ENCODE results near the gene SPIRE2.

The SPIRE2 gene

DNA sequence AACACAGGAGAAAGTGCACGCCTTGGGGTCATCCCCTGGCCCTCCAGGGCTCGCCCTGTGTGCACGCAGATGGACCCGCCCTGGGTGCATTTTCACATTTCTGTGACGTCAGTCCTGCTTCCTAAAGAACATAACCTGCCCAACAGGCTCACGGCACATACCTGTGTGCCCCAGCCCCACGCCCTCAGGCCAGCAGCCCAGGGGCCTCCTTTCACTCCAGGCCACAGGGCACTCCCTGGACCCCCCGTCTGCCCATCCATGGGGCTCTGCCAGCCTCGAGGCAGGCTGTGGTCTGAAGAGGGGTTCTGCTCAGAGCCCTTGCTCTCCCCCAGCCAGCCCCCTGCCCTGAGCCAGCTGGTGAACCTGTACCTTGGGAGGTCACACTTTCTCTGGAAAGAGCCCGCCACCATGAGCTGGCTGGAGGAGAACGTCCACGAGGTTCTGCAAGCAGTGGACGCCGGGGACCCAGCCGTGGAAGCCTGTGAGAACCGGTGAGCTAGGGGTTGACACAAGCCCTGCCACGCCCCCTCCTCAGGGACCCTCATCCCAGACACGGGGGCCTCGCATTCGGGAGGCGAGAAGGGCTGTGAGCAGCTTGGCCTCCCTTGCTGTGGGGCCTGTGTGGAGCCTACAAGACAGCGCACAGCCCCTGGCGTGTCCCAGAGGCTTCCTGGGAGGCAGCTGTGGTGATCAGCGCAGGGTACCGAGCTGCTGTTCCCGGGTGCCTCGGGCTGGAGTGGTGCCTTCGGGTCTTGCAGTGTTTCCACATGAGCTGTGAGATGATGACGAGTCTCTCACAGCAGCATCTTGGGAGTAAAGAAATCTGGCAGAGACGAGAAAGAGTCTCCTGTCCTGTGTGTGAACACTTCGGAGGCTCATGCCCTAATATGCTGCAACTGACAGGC is 76.6 kb downstream of the SPIRE2 start:
- no CpG with 5 or more reads among the region's 31 CpGs for WGBS (ENCODE audit: extremely low coverage, insufficient coverage, insufficient read length)

GRCh38 chr16:89905511-89906139 is 77.3 kb downstream of the SPIRE2 start:
- Histone ChIP-seq H4K8ac (ENCODE audit: low read depth, low read length) (peak overlapping the region; percentile 8), H3K36me3 (ENCODE audit: control insufficient read depth in 1 of 2, insufficient read depth in 2 of 2, low read length in 2 of 2) (peaks cover 75 to 79% of the 10 kb centered on the region in 2 experiments), H3K4me3 (ENCODE audit: low read depth, low read length) (no peak overlapping the region), H2BK120ac (ENCODE audit: insufficient read depth, low read length, poor library complexity) (no peak overlapping the region), H3K14ac (ENCODE audit: low read length) (peak overlapping the region; percentile 21), H3K27ac (ENCODE audit: low read depth, low read length) (peak overlapping the region; percentile 66), H3K23ac (ENCODE audit: low read length) (no peak overlapping the region), H4K91ac (ENCODE audit: low read depth, low read length) (peak overlapping the region; percentile 61), H3K9me3 (ENCODE audit: insufficient read depth, low read depth, low read length) (peaks cover 13% of the 10 kb centered on the region), H2BK5ac (ENCODE audit: low read depth, low read length, poor library complexity) (peak overlapping the region; percentile 59), H2AK5ac (ENCODE audit: low read length) (no peak overlapping the region), H4K12ac (ENCODE audit: low read depth, low read length) (no peak overlapping the region), H2BK12ac (ENCODE audit: low read length) (no peak overlapping the region), H2AFZ (ENCODE audit: insufficient read depth, low read length, poor library complexity) (no peak overlapping the region), H3K4me1 (ENCODE audit: control insufficient read depth in 1 of 2, insufficient read depth in 2 of 2, low read length in 2 of 2) (peaks cover 7% of the 10 kb centered on the region in 2 experiments), H3K9ac (ENCODE audit: low read length) (no peak overlapping the region), H3K27me3 (ENCODE audit: insufficient read depth, low read length) (no peaks in the 10 kb centered on the region), H3K79me2 (ENCODE audit: control insufficient read depth, insufficient read depth, low read length, poor library complexity) (no peaks in the 10 kb centered on the region), H3K4ac (ENCODE audit: low read depth, low read length) (no peak overlapping the region), H3K18ac (ENCODE audit: low read length) (no peak overlapping the region), H3K79me1 (ENCODE audit: low read length) (peaks cover 12% of the 10 kb centered on the region), H3K4me2 (ENCODE audit: low read length) (no peak overlapping the region)
- no CpG with 5 or more reads among the region's 23 CpGs for WGBS (ENCODE audit: extremely low coverage, insufficient coverage, insufficient read length)
- peak; percentile 32 to 48 for DNase-seq

More for the DNA sequence above, 76.6 kb downstream of the SPIRE2 start:
- Histone ChIP-seq H3K14ac (ENCODE audit: low read length) (peak overlapping the region; percentile 13), H3K23ac (ENCODE audit: low read length) (no peak overlapping the region), H3K4ac (ENCODE audit: low read depth, low read length) (no peak overlapping the region), H3K18ac (ENCODE audit: low read length) (peak overlapping the region; percentile 4), H3K27me3 (ENCODE audit: insufficient read depth, low read length) (no peaks in the 10 kb centered on the region), H2AK5ac (ENCODE audit: low read length) (no peak overlapping the region), H3K27ac (ENCODE audit: low read depth, low read length) (peak overlapping the region; percentile 66), H3K79me1 (ENCODE audit: low read length) (peaks cover 12% of the 10 kb centered on the region), H3K4me2 (ENCODE audit: low read length) (no peak overlapping the region), H3K9me3 (ENCODE audit: insufficient read depth, low read depth, low read length) (peaks cover 12% of the 10 kb centered on the region), H3K36me3 (ENCODE audit: control insufficient read depth in 1 of 2, insufficient read depth in 2 of 2, low read length in 2 of 2) (peaks cover 76 to 78% of the 10 kb centered on the region in 2 experiments), H3K79me2 (ENCODE audit: control insufficient read depth, insufficient read depth, low read length, poor library complexity) (no peaks in the 10 kb centered on the region), H4K8ac (ENCODE audit: low read depth, low read length) (peak overlapping the region; percentile 18), H2BK12ac (ENCODE audit: low read length) (no peak overlapping the region), H2AFZ (ENCODE audit: insufficient read depth, low read length, poor library complexity) (no peak overlapping the region), H3K4me3 (ENCODE audit: low read depth, low read length) (no peak overlapping the region), H4K91ac (ENCODE audit: low read depth, low read length) (peak overlapping the region; percentile 79), H3K4me1 (ENCODE audit: control insufficient read depth in 1 of 2, insufficient read depth in 2 of 2, low read length in 2 of 2) (peaks cover 7% of the 10 kb centered on the region in 2 experiments), H4K12ac (ENCODE audit: low read depth, low read length) (no peak overlapping the region), H2BK5ac (ENCODE audit: low read depth, low read length, poor library complexity) (peak overlapping the region; percentile 18), H2BK120ac (ENCODE audit: insufficient read depth, low read length, poor library complexity) (peak overlapping the region; percentile 19), H3K9ac (ENCODE audit: low read length) (no peak overlapping the region)
- peak; percentile 96 to 97 for DNase-seq

- Histone ChIP-seq H4K91ac (ENCODE audit: low read depth, low read length) (peak overlapping the region; percentile 5), H3K79me2 (ENCODE audit: control insufficient read depth, insufficient read depth, low read length, poor library complexity) (no peaks in the 10 kb centered on the region), H3K23ac (ENCODE audit: low read length) (no peak overlapping the region), H3K27me3 (ENCODE audit: insufficient read depth, low read length) (no peaks in the 10 kb centered on the region), H3K36me3 (ENCODE audit: control insufficient read depth in 1 of 2, insufficient read depth in 2 of 2, low read length in 2 of 2) (peaks cover 76 to 81% of the 10 kb centered on the region in 2 experiments), H3K79me1 (ENCODE audit: low read length) (peaks cover 12% of the 10 kb centered on the region), H2BK12ac (ENCODE audit: low read length) (no peak overlapping the region), H3K18ac (ENCODE audit: low read length) (no peak overlapping the region), H2AFZ (ENCODE audit: insufficient read depth, low read length, poor library complexity) (no peak overlapping the region), H3K27ac (ENCODE audit: low read depth, low read length) (no peak overlapping the region), H4K12ac (ENCODE audit: low read depth, low read length) (no peak overlapping the region), H3K4me1 (ENCODE audit: control insufficient read depth in 1 of 2, insufficient read depth in 2 of 2, low read length in 2 of 2) (peaks cover 7% of the 10 kb centered on the region in 2 experiments), H3K4me3 (ENCODE audit: low read depth, low read length) (no peak overlapping the region), H3K14ac (ENCODE audit: low read length) (no peak overlapping the region), H3K4me2 (ENCODE audit: low read length) (no peak overlapping the region), H2AK5ac (ENCODE audit: low read length) (no peak overlapping the region), H3K4ac (ENCODE audit: low read depth, low read length) (no peak overlapping the region), H3K9me3 (ENCODE audit: insufficient read depth, low read depth, low read length) (peaks cover 13% of the 10 kb centered on the region), H2BK120ac (ENCODE audit: insufficient read depth, low read length, poor library complexity) (no peak overlapping the region), H4K8ac (ENCODE audit: low read depth, low read length) (no peak overlapping the region), H2BK5ac (ENCODE audit: low read depth, low read length, poor library complexity) (no peak overlapping the region), H3K9ac (ENCODE audit: low read length) (no peak overlapping the region)
- WGBS (ENCODE audit: extremely low coverage, insufficient coverage, insufficient read length): no CpG with 5 or more reads among the region's 40 CpGs
- DNase-seq: peak; percentile 49 to 64
Measured at GRCh38 chr16:89906140-89907025, 78.1 kb downstream of the SPIRE2 start.
